H4 (cell line): ENCODE results near the gene LYAR. TPM values are rescaled to one million over a fixed set of nuclear protein-coding genes. Genes with fewer than 3 reads are reported as not detected.

Experiments
- DNase-seq: peaks from one replicate; pipeline ENCODE4 v3.0.0-alpha.2; 2015; ENCODE audit warnings: low spot score
- total RNA-seq: library from RNA; depleted of rRNA; stranded (reverse); fragments of >200 nt; shearing (Covaris generic); gene quantifications from 2 replicates; pipeline ENCODE4 v1.2.3, GENCODE V29; 2014

LYAR gene
- total RNA-seq, 1 experiment from 2014 or later: 46.6 TPM

GRCh38 chr4:4317496-4318232, 27.7 kb upstream of the LYAR start:
- DNase-seq: no peak

DNA sequence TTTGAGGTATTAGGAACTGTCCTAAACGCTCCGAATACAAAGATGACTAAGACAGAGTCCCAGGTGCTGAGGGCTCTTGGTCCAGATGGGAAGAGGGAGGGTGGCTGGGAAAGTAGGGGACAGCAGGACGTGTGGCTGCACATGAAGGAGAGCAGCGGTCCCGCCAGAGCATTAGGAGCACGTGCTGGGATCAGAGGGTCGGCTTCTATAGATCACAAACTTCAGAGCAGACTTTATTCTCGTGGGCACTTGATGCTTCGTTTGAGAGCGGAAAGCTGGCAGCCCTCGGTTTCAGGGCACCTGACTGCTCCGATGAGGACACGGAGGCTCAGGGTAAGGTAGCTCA, 26.2 kb upstream of the LYAR start:
- no peak for DNase-seq

DNA sequence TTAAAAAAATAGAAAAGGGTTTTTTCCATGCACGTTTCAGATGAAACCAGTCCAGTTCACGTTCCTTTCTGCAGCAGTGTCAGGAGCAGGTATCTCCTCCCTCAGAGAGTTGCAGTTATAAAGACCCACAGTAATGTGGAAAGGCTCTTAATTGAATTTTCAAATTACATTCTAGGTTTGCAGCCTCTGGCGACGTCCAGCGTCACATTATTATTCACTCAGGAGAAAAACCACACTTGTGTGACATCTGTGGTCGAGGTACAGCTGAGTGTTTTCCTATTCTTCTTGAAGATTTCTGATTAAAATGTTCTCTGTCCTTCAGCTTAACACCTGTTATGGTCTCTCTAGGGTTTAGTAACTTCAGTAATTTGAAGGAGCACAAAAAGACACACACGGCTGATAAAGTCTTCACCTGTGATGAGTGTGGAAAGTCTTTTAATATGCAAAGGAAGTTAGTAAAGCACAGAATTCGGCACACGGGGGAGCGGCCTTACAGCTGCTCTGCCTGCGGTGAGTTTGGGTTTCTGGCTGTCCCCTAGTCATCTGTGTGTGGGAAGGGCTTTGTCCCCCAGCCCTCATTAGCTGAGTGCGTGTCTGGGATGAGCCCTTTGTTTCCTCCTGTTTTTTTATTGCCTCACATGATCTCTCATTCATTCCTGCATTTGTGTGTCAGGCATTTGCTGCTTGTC, 25.7 kb upstream of the LYAR start:
- no peak for DNase-seq

- no peak for DNase-seq
Measured at GRCh38 chr4:4311193-4311592, 21.2 kb upstream of the LYAR start.

GRCh38 chr4:4308800-4309441, 19.0 kb upstream of the LYAR start:
- peak; percentile 35 for DNase-seq

- no peak for DNase-seq
Measured at GRCh38 chr4:4306920-4307319, 17.0 kb upstream of the LYAR start.

GRCh38 chr4:4302416-4302815, 12.5 kb upstream of the LYAR start:
- DNase-seq: no peak

DNA sequence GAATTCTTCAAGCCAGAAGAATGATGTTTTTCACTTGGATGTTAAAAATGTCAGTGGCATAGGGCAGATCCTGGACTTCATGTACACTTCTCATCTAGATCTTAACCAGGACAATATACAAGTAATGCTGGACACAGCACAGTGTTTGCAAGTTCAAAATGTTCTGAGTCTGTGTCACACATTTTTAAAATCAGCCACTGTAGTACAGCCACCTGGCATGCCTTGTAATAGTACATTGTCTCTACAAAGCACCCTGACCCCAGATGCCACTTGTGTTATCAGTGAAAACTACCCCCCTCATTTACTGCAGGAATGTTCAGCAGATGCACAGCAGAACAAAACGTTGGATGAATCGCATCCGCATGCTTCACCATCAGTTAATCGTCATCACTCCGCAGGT, 12.0 kb upstream of the LYAR start:
- DNase-seq: no peak

DNA sequence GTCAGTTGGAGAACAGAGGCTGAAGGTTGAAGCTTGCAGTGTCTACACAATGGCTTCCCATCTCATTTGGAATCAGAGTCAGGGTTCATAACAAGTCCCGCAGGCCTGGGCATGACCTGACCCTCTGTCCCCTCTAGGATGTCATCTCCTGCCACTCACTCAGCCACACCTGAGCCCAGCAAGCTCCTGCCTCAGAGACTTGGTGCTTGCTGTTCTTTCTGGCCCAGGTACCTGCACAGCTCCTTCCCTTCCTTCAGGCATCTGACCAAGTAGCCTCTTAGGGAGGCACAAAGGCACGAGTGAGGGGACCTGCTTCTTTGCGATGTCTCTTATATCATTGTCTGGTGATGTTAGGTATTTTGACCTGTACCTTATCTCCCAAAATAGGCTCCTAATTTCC, 9.1 kb upstream of the LYAR start:
- DNase-seq: no peak

DNA sequence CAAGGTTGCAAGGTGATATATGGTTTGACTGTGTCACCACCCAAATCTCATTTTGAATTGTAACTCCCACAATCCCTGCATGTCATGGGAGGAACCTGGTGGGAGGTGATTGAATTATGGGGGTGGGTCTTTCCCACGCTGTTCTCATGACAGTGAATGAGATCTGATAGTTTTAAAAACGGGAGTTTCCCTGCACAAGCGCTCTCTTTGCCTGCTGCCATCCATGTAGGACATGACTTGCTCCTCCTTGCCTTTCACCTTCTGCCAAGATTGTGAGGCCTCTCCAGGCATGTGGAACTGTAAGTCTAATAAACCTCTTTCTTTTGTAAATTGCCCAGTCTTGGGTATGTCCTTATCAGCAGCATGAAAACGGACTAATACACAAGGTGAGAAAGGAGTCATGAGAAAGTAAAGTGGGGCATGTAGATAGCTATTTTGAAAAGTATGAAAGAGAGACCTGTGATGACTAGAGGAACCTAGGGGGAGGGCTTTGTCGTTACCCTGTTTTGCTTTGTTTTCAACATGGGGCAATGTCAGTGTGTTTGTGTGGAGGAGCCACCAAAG, 6.4 kb upstream of the LYAR start:
- no peak for DNase-seq

- DNase-seq: no peak
Measured at GRCh38 chr4:4293279-4293678, 3.3 kb upstream of the LYAR start.

DNA sequence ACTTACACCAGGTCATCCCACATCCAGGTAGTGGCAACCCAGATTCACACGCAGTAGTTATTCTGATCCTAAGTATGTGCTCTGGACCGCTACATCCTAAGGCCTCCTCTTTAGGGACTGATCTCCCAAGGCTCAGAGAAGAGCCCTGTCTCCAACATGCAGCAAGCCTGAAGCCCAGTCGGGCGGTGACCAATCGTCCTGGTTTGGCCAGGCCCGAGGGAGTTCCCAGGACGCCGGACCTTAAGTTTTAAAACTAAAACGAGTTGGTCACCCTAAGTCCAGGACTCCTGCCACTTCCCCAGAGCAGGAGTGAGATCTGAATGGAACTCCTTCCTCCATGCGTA, 385 bp downstream of the LYAR start:
- no peak for DNase-seq

DNA sequence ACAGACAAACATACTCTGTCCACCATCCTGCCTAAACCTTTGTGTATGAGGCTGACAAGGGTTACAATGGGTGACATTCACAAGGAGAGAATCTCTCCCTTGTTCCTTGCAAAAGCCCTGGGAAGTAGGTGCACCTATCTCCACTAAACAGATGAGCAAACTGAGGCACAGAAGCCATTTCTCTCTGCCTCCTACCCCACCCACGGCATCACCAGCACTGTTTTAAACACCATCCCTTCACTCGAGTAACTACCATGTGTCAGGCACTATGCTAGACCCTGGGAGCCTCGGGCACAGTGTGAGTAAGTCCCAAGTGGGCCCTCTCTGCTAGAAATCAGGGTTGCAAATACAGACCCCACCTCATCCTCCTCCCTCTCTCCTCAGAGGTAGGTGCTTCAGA, 899 bp downstream of the LYAR start:
- no peak for DNase-seq

- DNase-seq: no peak
Measured at GRCh38 chr4:4288098-4288497, 1.9 kb downstream of the LYAR start.

- no peak for DNase-seq
Measured at GRCh38 chr4:4284827-4285618, 4.9 kb downstream of the LYAR start.

- DNase-seq: no peak
Measured at GRCh38 chr4:4281787-4282186, 8.2 kb downstream of the LYAR start.

DNA sequence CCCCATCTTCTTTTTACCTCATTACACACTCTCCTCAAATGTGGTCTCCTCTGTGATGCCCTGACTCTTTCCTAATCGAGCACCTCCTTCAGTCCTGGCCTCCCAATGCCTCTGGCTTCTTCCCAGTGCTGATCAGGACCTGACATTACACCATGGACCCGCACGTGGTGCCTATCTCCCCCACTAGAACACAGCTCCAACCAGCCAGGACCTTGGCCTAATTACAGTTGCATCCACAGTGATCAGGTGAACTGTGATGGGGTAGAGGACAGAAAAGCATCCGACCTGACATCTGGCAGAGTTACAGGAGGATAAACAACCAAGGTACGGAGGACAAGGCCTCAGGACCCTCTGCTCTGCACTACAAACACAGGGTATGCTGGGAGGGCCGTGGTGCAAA, 12.4 kb downstream of the LYAR start:
- no peak for DNase-seq

DNA sequence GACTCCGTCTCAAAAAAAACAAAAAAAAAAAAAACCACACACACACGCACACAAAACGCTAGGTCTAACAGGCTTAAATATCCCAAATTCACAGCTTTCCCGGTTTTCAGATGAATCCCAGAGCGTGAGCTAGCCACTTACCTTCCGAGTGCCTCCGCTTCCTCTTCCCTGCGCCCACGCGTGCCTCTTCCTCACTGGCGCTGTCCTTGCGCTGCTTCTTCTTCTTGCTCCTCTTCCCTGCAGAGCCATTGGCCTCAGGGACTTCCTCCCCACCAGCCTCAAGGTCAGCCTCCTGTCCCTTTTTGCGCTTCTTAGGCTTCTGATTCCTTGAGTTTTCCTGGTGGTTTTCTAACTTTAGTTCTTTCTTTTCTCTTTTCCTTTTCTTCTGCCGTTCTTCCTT, 15.7 kb downstream of the LYAR start:
- DNase-seq: no peak

DNA sequence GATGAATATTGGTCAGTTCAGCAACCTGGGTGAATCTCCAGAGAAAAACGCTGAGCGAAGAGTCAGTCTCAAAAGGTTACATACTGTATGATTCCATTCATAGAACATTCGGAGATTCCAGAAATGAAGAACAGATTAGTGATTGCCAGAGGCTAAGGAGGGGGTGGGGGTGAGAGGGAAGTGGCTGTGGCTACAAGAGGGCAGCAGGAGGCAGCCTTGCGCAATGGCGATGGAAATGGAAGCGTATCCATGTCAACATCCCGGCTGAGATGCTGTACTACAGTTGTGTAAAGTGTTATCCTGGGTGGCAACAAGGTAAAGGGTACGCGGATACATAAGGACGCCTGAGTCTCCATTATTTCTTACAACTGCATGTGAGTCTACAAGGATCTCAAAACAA, 18.0 kb downstream of the LYAR start:
- DNase-seq: no peak

DNA sequence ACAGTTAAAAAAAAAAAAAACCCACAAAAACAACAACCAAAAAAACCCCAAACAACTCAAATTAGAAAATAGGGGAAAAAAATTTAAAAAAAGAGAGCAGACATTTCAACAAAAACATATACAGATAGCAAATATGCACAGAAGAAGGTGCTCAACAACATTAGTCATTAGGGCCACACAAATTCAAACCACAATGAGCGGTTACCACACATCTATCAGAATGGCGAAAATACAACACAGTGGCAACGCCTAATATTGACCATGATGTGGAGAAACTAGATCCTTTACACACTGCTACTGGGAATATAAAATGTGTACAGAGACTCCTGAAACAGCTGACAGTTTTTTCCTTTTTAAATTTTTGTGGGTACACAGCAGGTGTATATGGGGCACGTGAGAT, 19.4 kb downstream of the LYAR start:
- DNase-seq: no peak

- no peak for DNase-seq
Measured at GRCh38 chr4:4269856-4270255, 20.1 kb downstream of the LYAR start.

GRCh38 chr4:4269331-4269731, 20.6 kb downstream of the LYAR start:
- no peak for DNase-seq
